GM12873 (cell line): ENCODE measurements around the gene PEA15.

Source experiments
- TF ChIP-seq, protein P1 (sequence below): IDR thresholded peaks from 2 replicates; pipeline ENCODE4 v1.5.1; 2012; ENCODE audit warnings: low read depth, mild to moderate bottlenecking, moderate library complexity, low read length, control low read depth; ENCODE audit not compliant: insufficient read depth; ENCODE audit errors: missing control alignments

The PEA15 gene

DNA sequence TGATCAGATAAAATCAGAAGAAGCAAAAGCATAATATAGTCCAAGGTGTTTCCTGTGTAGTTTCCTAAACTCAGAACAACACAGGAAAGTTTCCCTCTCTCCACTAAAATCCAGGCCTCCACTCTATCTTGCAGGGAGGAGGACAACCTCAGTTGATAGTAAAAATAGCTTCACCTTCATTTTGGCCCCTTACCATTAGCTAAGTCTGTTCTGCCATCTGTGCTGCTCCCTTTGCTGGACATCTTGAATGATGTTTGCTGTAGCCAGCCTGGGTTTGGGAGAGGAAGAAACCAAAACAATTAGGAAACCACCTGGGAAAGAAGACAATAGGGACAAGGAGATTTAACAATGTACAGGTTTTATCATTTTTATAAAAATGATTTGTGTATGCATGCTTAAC, 38.6 kb downstream of the PEA15 start:
- TF ChIP-seq, protein P1, sequence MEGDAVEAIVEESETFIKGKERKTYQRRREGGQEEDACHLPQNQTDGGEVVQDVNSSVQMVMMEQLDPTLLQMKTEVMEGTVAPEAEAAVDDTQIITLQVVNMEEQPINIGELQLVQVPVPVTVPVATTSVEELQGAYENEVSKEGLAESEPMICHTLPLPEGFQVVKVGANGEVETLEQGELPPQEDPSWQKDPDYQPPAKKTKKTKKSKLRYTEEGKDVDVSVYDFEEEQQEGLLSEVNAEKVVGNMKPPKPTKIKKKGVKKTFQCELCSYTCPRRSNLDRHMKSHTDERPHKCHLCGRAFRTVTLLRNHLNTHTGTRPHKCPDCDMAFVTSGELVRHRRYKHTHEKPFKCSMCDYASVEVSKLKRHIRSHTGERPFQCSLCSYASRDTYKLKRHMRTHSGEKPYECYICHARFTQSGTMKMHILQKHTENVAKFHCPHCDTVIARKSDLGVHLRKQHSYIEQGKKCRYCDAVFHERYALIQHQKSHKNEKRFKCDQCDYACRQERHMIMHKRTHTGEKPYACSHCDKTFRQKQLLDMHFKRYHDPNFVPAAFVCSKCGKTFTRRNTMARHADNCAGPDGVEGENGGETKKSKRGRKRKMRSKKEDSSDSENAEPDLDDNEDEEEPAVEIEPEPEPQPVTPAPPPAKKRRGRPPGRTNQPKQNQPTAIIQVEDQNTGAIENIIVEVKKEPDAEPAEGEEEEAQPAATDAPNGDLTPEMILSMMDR, result no peak

DNA sequence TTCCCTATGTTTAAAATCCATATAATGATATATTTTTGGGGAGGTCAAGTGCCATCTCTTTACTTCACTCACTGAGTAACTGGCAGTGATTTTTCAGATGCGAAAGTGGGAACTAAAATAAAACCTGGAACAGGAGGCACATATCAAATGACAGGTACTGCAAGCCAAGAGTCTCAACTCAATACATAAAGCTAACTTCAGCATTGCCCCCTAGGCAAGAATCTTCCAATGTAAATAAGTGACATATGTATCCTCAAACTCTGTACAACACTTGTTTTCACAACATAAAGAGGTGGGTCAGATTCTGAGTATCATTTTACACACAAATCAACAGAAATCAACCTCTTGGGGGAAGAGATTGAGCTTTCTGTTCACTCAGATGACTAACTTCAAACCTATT, 39.0 kb downstream of the PEA15 start:
- TF ChIP-seq, protein P1, result no peak

DNA sequence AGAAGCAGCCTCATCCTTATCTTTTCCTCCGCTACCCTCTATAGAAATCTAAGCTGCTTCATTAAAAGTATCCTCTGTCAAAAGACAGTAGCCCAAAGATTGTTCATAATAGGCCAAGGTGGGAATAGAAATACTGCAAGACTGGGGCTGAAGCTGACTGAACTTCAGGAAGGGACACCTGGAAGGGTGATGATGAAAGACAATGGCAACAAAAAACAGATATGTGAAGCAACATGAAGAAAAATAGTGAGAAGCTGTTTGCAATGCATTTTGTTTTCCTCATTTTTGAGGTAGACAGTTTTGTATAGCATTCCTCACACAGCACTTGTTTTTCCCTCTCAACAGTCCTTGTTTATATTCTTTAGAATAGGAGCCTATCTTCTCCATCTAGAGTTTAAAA, 40.2 kb downstream of the PEA15 start:
- TF ChIP-seq, protein P1, result no peak

DNA sequence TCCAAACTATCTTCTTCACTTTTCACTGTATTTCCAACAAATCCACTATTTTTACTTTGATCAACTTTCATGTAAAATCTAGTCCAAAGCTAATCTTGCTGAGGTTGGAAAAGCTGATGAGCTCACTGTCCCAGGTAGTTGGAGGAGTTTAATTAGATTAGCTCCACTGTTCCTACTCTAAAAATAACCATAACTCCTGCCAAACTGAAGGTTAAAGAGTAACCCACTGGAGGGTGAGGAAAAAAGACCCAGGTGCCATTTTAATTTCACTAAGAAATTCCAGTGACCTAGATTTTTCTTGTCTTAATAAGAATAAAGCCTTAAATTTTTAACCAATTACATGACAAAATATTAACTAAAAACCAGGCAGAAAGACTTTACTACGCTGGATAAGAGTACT, 41.9 kb downstream of the PEA15 start:
- TF ChIP-seq, protein P1, result no peak

DNA sequence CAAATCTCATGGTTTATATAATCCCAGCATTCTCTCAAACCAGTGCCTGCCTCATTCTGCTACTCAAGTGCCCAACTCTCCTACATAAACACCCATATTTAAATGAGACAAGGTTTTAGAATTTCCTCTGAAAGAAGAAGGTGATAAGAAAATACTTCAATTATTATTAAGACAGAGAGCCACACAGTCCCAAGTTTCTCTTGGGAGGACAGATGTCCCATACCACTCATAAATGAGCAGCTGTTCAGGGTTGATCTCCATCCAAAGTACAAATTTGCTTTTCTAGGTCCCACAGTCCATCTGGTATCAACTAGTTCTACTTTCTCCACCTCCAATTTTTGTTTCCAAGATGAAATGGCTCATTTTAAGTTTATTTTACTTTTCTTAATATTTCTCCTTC, 45.8 kb downstream of the PEA15 start:
- TF ChIP-seq, protein P1, result no peak

DNA sequence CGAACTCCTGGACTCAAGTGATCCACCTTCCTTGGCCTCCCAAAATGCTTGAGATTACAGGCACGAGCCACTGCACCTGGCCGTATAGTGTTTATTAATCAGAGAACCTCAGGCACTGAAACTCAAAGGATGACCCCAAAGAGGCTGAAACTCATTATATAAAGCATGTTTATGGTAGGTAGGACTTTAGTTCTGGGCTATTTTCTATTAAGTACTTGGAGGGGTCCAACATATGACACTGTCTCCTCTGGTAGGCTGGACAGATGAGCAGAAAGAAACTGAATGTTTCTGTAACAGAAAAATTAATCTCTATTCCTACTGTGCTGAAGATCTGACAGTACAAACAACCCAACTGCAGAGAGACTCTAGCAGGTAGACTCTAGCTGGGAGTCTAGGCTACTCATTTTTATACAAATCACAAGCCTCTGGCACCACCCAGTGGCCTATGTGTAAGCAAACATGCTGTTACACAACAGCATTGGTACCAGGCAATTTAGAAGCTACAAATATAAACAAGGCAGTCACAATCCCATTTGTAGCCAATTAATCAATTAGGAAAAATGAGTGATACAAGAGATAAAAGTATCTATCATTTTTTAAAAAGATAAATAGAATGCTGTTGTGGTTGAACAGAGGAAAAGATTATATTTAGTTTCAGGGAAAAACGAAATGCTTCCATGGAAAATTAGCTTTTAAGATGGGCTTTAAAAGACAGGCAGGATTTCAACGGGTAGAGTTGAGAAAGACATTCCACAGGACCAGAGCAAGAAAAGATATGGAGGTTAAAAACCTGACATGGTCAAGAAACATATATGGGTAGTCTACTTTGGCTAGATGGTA, 46.7 kb downstream of the PEA15 start:
- TF ChIP-seq, protein P1, result peak; percentile 73

DNA sequence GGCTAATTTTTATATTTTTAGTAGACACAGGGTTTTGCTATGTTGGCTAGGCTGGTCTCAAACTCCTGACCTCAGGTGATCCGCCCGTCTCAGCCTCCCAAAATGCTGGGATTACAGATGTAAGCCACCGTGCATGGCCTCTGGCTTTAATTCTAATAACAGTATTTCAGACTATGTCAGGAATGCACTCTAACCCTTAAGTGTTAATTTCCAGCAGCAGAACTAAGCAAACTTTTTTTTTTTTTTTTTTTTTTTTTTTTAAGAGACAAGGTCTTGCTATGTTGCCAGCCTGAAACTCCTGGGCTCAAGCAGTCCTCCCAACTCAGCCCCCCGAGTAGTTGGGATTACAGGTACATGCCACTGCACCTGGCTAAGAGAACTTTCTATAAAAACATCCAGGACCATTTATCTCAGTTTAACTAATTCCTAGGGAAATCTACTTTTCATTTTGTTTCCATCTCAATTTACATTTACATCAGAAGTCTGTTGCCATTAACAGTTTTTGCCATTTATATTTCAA, 50.7 kb downstream of the PEA15 start:
- TF ChIP-seq, protein P1, result no peak
